ENCODE measurements around the gene BNIPL.

BNIPL gene

GRCh38 chr1:151009674-151010345 is 26.6 kb upstream of the BNIPL start:
- H3K36me3 ChIP-seq, result peaks cover 0 to 14% (median 0%) of the 10 kb centered on the region in 3 donors
- H3K4me3 ChIP-seq, result peak overlapping the region in 1 of 2 donors; percentile 89
- H3K27me3 ChIP-seq, result no peaks in the 10 kb centered on the region
- no peaks in the 10 kb centered on the region for H3K9me3 ChIP-seq
- TF ChIP-seq CTCF (IDR thresholded peaks at IDR 0.05), result no peak
- H3K27ac ChIP-seq, result peak overlapping the region; percentile 85 to 89
- DNase-seq, result no peak
- intact Hi-C loops (cut with DNase I; ENCODE audit: low total_unique reads), result loop anchor here (10.0 kb wide), 1 partner anchor 455 kb away; no protein-coding TSS in a partner anchor
- H3K4me1 ChIP-seq, result peaks cover 0 to 50% (median 40%) of the 10 kb centered on the region in 4 donors

GRCh38 chr1:151010346-151010726 is 26.1 kb upstream of the BNIPL start:
- Histone ChIP-seq H3K9me3 (no peaks in the 10 kb centered on the region), H3K4me3 (no peak overlapping the region), H3K36me3 (peaks cover 0 to 16% (median 0%) of the 10 kb centered on the region in 3 donors), H3K4me1 (peaks cover 0 to 44% (median 35%) of the 10 kb centered on the region in 4 donors), H3K27me3 (no peaks in the 10 kb centered on the region), H3K27ac (peak overlapping the region in 1 of 2 donors; percentile 89)
- no peak for TF ChIP-seq CTCF (IDR thresholded peaks at IDR 0.05)
- DNase-seq, result no peak
- intact Hi-C loops (cut with DNase I; ENCODE audit: low total_unique reads), result no loop called here

- Histone ChIP-seq H3K27me3 (no peaks in the 10 kb centered on the region), H3K4me1 (peaks cover 0 to 39% (median 30%) of the 10 kb centered on the region in 4 donors), H3K36me3 (peaks cover 0 to 16% (median 0%) of the 10 kb centered on the region in 3 donors), H3K4me3 (no peak overlapping the region), H3K9me3 (no peaks in the 10 kb centered on the region), H3K27ac (no peak overlapping the region)
- no peak for DNase-seq
- intact Hi-C loops (cut with DNase I; ENCODE audit: low total_unique reads), result no loop called here
- TF ChIP-seq CTCF (IDR thresholded peaks at IDR 0.05), result no peak
Observed at GRCh38 chr1:151011154-151011850, 25.1 kb upstream of the BNIPL start.

GRCh38 chr1:151012684-151013471 is 23.5 kb upstream of the BNIPL start:
- Histone ChIP-seq H3K4me1 (peaks cover 0 to 27% (median 19%) of the 10 kb centered on the region in 4 donors), H3K36me3 (peaks cover 0 to 25% (median 0%) of the 10 kb centered on the region in 3 donors), H3K9me3 (no peaks in the 10 kb centered on the region), H3K4me3 (no peak overlapping the region), H3K27ac (peak overlapping the region in 1 of 2 donors; percentile 29), H3K27me3 (no peaks in the 10 kb centered on the region)
- no peak for TF ChIP-seq CTCF (IDR thresholded peaks at IDR 0.05)
- DNase-seq, result no peak
- intact Hi-C loops (cut with DNase I; ENCODE audit: low total_unique reads), result no loop called here

- Histone ChIP-seq H3K4me3 (no peak overlapping the region), H3K4me1 (peaks cover 0 to 26% (median 17%) of the 10 kb centered on the region in 4 donors), H3K27ac (peak overlapping the region in 1 of 2 donors; percentile 29), H3K36me3 (peaks cover 6 to 31% (median 6%) of the 10 kb centered on the region in 3 donors), H3K27me3 (no peaks in the 10 kb centered on the region), H3K9me3 (no peaks in the 10 kb centered on the region)
- DNase-seq, result no peak
- intact Hi-C loops (cut with DNase I; ENCODE audit: low total_unique reads), result no loop called here
- no peak for TF ChIP-seq CTCF (IDR thresholded peaks at IDR 0.05)
Observed at GRCh38 chr1:151013518-151013917, 22.9 kb upstream of the BNIPL start.
